Ovary (tissue), 3 donors: ENCODE data around the gene MSH3.

ENCODE experiments used
- CTCF ChIP-seq, 3 donors: fragments of 450-650 bp in 2 of 3; fragments of 200-600 bp in 1 of 3; IDR thresholded peaks; one replicate each; pipeline versions ENCODE4 v1.5.1 to v1.8.0; 2016 to 2022; ENCODE audit warnings: antibody characterized with exemption in 3 of 3, mild to moderate bottlenecking in 1 of 3
- EP300 ChIP-seq: sonication (generic); formaldehyde crosslinking; IDR thresholded peaks from one replicate; pipeline ENCODE4 v1.6.1; 2017; ENCODE audit warnings: antibody characterized with exemption
- POLR2A ChIP-seq: fragments of 450-650 bp; IDR thresholded peaks from one replicate; pipeline ENCODE4 v1.6.1; 2017; ENCODE audit warnings: antibody characterized with exemption, mild to moderate bottlenecking, moderate library complexity
- donor health status: DM: no; HTN: no; CAD: no.

GRCh38 chr5:80756292-80756691, 101.8 kb downstream of the MSH3 start:
- no peak for TF ChIP-seq POLR2A
- TF ChIP-seq CTCF (IDR thresholded peaks at IDR 0.05), result no peak
- TF ChIP-seq EP300, result no peak
